NOMO-1 (cell line): Measurements from ENCODE around the gene SPDYA.

Source experiments
- DNase-seq, 2 experiments: peaks; one replicate each; lab custom pipeline; 2025; ENCODE audit not compliant: unreplicated experiment in 2 of 2; lab: John Stamatoyannopoulos, UW

The SPDYA gene

GRCh38 chr2:28824207-28824606 lies 13.6 kb downstream of the SPDYA start:
- DNase-seq, result no peak

GRCh38 chr2:28824870-28825269 lies 14.2 kb downstream of the SPDYA start:
- DNase-seq, result no peak

DNA sequence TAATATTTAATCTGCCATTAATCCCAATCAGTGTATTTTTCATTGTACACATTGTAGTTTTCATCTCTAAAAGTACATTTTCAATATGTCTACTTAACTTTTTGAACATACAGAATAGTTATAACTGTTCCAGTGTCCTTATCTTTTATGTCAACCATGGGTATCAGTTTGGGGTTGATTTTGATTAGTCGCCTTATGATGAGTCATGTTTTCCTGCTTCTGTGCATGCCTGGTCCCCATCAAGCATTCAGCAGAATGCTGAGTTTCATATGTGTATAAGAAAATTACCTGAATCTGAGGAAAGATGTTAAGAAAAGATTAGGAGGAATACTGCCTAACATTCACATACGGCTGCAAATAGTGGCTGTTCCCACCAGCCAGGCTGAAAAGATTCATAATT lies 17.7 kb downstream of the SPDYA start:
- no peak for DNase-seq

- peak in 1 of 2 experiments; percentile 8 for DNase-seq
Measured at GRCh38 chr2:28833740-28834470, 23.3 kb downstream of the SPDYA start.

DNA sequence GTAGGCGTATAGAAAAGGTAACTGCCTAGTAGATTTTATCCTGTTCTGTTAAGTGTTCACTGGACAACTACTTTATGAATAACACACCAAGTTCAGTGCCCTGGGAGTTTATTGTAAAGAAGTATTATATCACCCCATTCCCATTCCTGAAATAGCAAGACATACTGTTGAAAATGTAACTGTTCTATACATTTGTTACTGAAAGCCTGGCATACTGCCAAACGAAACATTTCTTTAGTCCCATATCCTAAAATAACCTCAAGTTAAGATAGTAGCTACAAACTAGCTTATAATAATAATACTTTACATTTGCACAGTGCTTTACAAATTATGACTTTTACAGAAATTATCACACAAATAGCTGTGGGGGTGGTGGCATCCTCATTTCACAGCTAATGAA lies 25.1 kb downstream of the SPDYA start:
- DNase-seq, result no peak

DNA sequence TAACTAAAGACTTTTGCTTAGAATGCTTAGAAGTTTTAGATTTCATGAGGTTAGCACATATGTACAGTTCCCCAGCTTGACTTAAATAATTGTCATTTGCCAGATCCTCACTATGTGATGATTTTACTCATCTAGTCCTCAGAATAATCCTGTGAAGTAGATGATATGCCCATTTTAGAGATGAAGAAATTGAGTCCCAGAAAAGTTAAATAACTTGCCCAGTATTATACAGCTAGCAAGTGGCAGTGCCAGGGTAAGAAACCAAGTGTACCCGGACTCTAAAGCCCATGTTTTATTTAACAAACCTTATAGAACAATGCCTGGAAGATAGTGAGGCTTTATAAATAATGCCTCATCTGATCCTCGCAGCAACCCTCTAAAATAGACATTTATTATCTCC lies 28.3 kb downstream of the SPDYA start:
- DNase-seq, result no peak

DNA sequence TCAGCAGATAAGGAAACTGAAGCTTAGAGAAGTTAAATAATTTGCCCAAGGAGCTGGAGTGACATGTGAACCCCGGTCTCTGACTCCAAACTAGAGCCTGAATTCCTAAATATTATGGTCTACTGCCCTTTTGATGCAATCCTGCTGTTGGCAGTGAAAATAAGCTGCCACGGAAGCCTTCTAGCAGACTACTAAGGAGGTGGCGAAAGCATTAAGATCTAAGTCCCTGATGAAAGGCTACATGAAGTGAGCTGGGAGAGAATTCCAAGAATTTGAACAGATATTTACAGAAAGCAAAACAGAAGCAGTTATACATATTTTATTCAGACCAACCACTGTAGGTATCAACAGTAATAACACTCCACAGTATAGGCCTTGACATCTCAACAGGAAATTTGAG lies 31.4 kb downstream of the SPDYA start:
- no peak for DNase-seq

GRCh38 chr2:28855193-28855592 lies 44.6 kb downstream of the SPDYA start:
- DNase-seq, result no peak

DNA sequence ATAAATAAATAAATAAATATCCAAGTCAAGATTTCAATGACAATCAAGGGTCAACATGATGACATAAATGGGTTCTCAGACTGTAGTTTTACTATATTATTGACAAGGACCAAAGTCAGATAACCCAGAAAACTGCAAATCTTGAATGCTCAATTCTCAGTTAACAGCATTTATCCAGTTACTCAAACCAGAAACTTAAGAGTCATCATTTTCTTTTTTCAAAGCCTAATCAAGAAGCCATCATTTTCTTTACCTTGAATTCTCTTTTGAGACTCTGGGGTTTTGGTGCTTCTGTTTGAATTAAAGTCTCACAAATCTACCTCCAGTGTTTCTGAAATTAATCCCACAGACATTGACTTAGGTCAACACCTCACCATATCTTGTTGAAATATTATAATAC lies 45.3 kb downstream of the SPDYA start:
- DNase-seq, result no peak

DNA sequence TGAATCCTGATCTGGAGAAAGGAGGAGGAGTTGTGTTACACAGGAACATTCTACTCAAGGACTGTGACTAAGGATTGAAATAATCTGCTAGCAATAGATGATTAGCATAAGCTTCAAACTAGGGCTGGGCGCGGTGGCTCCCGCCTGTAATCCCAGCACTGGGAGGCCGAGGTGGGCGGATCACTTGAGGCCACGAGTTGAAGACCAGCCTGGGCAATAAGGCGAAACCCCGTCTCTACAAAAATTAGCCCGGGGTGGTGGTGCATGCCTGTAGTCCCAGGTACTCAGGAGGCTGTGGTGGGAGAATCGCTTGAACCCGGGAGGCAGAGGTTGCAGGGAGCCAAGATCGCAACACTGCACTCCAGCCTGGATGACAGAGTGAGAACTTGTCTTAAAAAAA lies 58.0 kb downstream of the SPDYA start:
- no peak for DNase-seq

- DNase-seq, result peak in 1 of 2 experiments; percentile 17
Measured at GRCh38 chr2:28869494-28870145, 59.0 kb downstream of the SPDYA start.

DNA sequence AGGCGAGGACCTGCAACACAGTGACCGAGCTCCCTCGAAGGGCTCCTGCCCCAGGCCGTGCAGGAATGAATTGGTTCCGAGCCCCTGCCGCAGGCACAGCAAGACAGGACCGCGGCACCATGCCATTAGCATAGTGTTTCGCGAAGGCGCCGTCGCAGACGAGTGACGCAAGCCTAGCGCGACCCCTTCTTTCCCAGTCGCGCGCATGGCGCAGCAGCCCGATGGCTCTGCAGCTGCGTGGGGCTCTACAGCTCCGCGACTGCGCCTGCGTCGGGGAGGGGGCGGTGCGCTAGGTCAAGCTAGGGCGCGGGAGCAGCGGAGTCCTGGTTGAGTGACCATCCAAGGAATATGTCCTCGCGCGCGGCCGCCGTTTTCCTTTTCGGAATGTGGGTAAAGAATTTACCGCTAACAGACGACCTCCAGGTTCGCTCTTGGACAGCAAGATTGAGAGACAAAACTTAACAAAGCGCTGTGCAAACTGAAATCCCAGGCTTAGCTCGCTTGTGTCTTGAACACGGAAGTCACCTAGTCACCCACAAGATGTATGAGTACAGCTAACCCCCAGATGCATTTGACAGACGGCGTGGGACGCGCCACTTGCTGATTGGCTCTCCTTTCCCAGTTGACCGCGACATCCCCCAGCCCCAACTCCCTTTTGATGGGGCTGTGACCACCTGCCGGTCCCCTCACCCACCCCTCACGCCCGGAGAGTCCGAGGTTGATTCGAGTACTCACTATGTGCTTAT lies 59.7 kb downstream of the SPDYA start, which contains the start of gene TRMT61B:
TRMT61B (minus strand) TSS at position 164 of the 746 bp plus-strand sequence; CDS start at position 132, 32 bp downstream.
- DNase-seq, result peak; percentile 93 to 96

GRCh38 chr2:28871620-28872019 lies 61.0 kb downstream of the SPDYA start:
- DNase-seq, result no peak

GRCh38 chr2:28880193-28880592 lies 69.6 kb downstream of the SPDYA start:
- no peak for DNase-seq

GRCh38 chr2:28893488-28893887 lies 82.9 kb downstream of the SPDYA start:
- DNase-seq, result no peak

- DNase-seq, result peak; percentile 96 to 98
Measured at GRCh38 chr2:28894470-28895188, 84.0 kb downstream of the SPDYA start, which contains the start of gene WDR43. Gene WDR43, plus strand, starts transcription at chr2:28894667. Its CDS starts 32 bp downstream, at chr2:28894699.

GRCh38 chr2:28895189-28895893 lies 84.7 kb downstream of the SPDYA start:
- DNase-seq, result peak; percentile 28 to 32

DNA sequence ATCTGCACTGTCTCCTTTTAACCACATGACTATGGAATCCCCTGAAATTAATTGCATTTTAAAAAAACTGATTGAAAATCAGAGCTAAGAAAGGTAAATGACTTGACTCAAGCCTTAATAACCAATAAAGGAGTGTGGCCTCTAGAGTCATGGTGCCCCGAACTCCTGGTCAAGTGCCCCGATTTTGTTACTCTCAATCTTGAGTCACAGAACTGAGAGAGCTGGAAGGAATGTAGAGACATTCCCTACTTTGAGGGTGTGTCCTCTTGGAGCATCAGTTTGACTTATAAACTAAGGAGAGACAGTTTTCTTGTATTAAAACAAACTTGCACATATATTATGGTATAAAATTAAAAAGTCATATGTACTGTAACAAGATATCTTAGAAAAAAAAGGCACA lies 86.3 kb downstream of the SPDYA start:
- no peak for DNase-seq

DNA sequence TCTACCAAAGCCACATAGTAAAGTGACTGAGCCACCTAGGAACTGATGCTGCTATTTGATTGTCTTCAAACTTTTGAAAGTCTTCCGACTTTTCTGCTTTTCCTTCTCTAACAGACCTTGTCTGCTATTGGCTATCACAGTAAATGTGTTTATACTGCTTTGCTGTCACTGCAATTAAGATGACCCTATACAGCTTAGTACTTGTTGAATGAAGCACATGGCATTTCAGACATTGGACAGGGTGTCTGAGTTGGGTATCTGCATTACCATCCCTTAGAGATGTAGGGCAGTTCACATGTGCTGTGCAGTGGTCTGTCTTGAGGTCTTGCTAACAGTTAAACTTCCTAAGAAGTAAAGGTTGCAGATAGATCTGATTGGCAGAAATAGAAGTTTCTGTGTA lies 87.4 kb downstream of the SPDYA start:
- DNase-seq, result no peak
